HCT116 (cell line): ENCODE data around the gene KCNIP4.

ENCODE experiments used
- CBX3 ChIP-seq: IDR thresholded peaks from 2 replicates; pipeline ENCODE4 v1.6.1; 2012; ENCODE audit warnings: low read depth
- CTCF ChIP-seq, 3 experiments: fragments of 200-600 bp in 1 of 3; sonication (generic) in 1 of 3; IDR thresholded peaks in 2 of 3; conservative IDR thresholded peaks in 1 of 3; 2 replicates each; pipeline ENCODE4 v1.5.1; 2012 to 2017; ENCODE audit warnings: low read depth in 2 of 3, low read length in 2 of 3, antibody characterized with exemption in 1 of 3, borderline replicate concordance in 1 of 3, control low read depth in 1 of 3, mild to moderate bottlenecking in 1 of 3, mixed read lengths in 1 of 3, mixed run types in 1 of 3, moderate library complexity in 1 of 3; ENCODE audit not compliant: insufficient read depth in 1 of 3
- EZH2phosphoT487 ChIP-seq: fragments of 200-600 bp; IDR thresholded peaks from 2 replicates; pipeline ENCODE4 v1.6.1; 2018; ENCODE audit warnings: antibody characterized with exemption, borderline replicate concordance
- JUND ChIP-seq: IDR thresholded peaks from 2 replicates; pipeline ENCODE4 v1.6.1; 2012
- MAX ChIP-seq: IDR thresholded peaks from 2 replicates; pipeline ENCODE4 v1.6.1; 2012
- POLR2A ChIP-seq: IDR thresholded peaks from 2 replicates; pipeline ENCODE4 v1.7.0; 2011; ENCODE audit warnings: borderline replicate concordance; ENCODE audit not compliant: insufficient read depth, insufficient read length; ENCODE audit errors: extremely low read depth
- POLR2AphosphoS5 ChIP-seq: IDR thresholded peaks from 2 replicates; pipeline ENCODE4 v1.6.1; 2011; ENCODE audit warnings: mild to moderate bottlenecking, low read depth, low read length, moderate library complexity
- RAD21 ChIP-seq: IDR thresholded peaks from 2 replicates; pipeline ENCODE4 v1.6.1; 2012; ENCODE audit warnings: low read depth, mild to moderate bottlenecking
- SIN3A ChIP-seq: IDR thresholded peaks from 2 replicates; pipeline ENCODE4 v1.6.1; 2012; ENCODE audit warnings: low read depth
- TCF7L2 ChIP-seq: IDR thresholded peaks from 2 replicates; pipeline ENCODE4 v1.7.0; 2011; ENCODE audit warnings: borderline replicate concordance, inconsistent platforms; ENCODE audit not compliant: insufficient read depth, insufficient read length; ENCODE audit errors: extremely low read depth
- YY1 ChIP-seq: IDR thresholded peaks from 2 replicates; pipeline ENCODE4 v1.6.1; 2011; ENCODE audit warnings: low read length, low read depth, moderate library complexity, mild to moderate bottlenecking; ENCODE audit not compliant: insufficient replicate concordance; ENCODE audit errors: extremely low read depth
- ZNF274 ChIP-seq: fragments of 200-500 bp; sonication (Bioruptor generic); IDR thresholded peaks from 2 replicates; pipeline ENCODE4 v1.6.1; 2014; ENCODE audit warnings: mild to moderate bottlenecking, low read depth, low read length, inconsistent platforms
- TF ChIP-seq, protein P1 (sequence below): IDR thresholded peaks from 2 replicates; pipeline ENCODE4 v1.6.1; 2012
- TF ChIP-seq, protein P2 (sequence below): IDR thresholded peaks from 2 replicates; pipeline ENCODE4 v1.6.1; 2012; ENCODE audit warnings: low read depth

DNA sequence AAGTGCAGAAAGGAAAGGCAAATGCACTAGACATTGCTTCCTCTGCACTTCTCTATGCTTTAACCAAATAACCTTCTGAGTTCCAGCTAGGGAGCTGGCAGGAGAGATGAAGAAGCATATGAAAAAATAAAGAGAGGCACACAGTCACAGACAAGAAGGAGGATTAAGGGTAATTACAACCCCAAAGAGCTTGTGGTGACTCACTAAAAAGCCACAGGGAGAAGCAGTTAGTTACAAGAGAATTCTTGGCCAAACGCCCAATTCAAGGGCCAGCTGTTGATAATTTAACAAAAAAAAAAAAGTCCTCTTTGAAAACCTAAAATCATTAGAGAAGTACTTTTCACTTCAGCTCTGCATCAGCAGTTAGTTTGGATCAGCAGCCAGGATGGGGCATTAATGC is 478.0 kb downstream of the KCNIP4 start:
- TF ChIP-seq ZNF274, result no peak
- no peak for TF ChIP-seq YY1
- TF ChIP-seq, protein P1, sequence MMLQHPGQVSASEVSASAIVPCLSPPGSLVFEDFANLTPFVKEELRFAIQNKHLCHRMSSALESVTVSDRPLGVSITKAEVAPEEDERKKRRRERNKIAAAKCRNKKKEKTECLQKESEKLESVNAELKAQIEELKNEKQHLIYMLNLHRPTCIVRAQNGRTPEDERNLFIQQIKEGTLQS, result no peak
- TF ChIP-seq CTCF (IDR thresholded peaks at IDR 0.05 in 2 of 3, conservative IDR thresholded peaks at IDR 0.05 in 1 of 3; ENCODE audit: borderline replicate concordance in 1 of 3, insufficient read depth in 1 of 3, low read depth in 2 of 3, low read length in 2 of 3), result no peak
- no peak for TF ChIP-seq CBX3
- TF ChIP-seq POLR2AphosphoS5, result no peak
- no peak for TF ChIP-seq POLR2A
- TF ChIP-seq MAX, result no peak
- TF ChIP-seq RAD21, result no peak
- TF ChIP-seq SIN3A, result no peak
- TF ChIP-seq EZH2phosphoT487, result no peak
- TF ChIP-seq, protein P2, sequence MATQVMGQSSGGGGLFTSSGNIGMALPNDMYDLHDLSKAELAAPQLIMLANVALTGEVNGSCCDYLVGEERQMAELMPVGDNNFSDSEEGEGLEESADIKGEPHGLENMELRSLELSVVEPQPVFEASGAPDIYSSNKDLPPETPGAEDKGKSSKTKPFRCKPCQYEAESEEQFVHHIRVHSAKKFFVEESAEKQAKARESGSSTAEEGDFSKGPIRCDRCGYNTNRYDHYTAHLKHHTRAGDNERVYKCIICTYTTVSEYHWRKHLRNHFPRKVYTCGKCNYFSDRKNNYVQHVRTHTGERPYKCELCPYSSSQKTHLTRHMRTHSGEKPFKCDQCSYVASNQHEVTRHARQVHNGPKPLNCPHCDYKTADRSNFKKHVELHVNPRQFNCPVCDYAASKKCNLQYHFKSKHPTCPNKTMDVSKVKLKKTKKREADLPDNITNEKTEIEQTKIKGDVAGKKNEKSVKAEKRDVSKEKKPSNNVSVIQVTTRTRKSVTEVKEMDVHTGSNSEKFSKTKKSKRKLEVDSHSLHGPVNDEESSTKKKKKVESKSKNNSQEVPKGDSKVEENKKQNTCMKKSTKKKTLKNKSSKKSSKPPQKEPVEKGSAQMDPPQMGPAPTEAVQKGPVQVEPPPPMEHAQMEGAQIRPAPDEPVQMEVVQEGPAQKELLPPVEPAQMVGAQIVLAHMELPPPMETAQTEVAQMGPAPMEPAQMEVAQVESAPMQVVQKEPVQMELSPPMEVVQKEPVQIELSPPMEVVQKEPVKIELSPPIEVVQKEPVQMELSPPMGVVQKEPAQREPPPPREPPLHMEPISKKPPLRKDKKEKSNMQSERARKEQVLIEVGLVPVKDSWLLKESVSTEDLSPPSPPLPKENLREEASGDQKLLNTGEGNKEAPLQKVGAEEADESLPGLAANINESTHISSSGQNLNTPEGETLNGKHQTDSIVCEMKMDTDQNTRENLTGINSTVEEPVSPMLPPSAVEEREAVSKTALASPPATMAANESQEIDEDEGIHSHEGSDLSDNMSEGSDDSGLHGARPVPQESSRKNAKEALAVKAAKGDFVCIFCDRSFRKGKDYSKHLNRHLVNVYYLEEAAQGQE, result no peak
- TF ChIP-seq TCF7L2, result no peak
- TF ChIP-seq JUND, result no peak
